Body of pancreas (tissue), 4 donors: ENCODE measurements around the gene METTL17.

ENCODE experiments used
- CTCF ChIP-seq, 7 experiments: fragments of 450-650 bp in 4 of 7; fragments of 200-600 bp in 3 of 7; sonication (generic) in 3 of 7; IDR thresholded peaks; one replicate each; pipeline ENCODE4 v1.5.1; 2016 to 2019; ENCODE audit warnings: antibody characterized with exemption in 7 of 7
- POLR2A ChIP-seq, 3 donors: fragments of 450-650 bp; IDR thresholded peaks; one replicate each; pipeline ENCODE4 v1.6.1; 2016; ENCODE audit warnings: antibody characterized with exemption in 3 of 3, mild to moderate bottlenecking in 2 of 3

DNA sequence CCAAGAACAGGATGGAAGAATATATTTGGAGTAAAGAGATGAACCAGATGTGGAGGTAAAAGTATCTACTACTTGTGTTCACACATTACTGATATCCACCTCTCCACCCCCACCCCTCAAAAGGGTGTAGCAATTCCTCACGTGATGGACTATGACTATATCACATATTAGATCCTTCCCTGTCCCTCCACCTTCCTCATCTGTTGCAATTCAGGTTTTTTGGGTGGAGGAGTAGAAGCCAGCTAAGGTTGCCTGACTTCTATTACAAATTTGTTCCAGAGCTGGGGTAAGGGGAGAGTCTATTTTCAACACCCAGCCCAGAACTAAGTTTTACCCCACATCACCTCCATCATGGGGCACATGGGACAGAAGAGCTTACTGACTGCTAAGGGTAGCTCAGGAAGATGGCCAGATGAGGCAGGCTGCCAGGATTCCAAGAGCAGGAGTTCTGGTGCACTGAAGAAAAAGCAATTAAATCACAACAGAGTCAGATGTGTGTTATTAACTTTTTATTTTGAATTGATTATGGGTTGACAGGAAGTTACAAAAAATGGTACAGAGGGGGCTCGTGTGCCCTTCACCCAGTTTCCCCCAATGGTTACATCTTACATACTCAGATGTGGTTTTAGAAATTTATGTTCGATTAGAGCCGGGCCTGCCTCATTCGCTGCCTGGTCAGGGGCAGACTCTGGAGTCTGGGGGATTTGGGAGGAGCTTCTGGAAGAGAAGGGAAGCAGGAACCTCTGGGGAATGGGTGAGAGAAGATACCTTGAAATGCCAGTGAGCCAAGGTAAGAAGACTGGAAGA lies 42.7 kb downstream of the METTL17 start:
- TF ChIP-seq CTCF (IDR thresholded peaks at IDR 0.05) (no peak), POLR2A (IDR thresholded peaks at IDR 0.05) (no peak)
